GM12875 (cell line): Measurements from ENCODE around the gene PROCR.

Experiments
- H3K4me3 ChIP-seq: one replicate; pipeline ENCODE4 v1.5.1; 2011; ENCODE audit warnings: low read depth, low read length, control low read depth
- CTCF ChIP-seq: IDR thresholded peaks from 2 replicates; pipeline ENCODE4 v1.5.1; 2011; ENCODE audit warnings: low read depth, mild to moderate bottlenecking, control low read depth, inconsistent platforms, low read length, moderate library complexity, borderline replicate concordance; ENCODE audit not compliant: insufficient read depth

PROCR gene

DNA sequence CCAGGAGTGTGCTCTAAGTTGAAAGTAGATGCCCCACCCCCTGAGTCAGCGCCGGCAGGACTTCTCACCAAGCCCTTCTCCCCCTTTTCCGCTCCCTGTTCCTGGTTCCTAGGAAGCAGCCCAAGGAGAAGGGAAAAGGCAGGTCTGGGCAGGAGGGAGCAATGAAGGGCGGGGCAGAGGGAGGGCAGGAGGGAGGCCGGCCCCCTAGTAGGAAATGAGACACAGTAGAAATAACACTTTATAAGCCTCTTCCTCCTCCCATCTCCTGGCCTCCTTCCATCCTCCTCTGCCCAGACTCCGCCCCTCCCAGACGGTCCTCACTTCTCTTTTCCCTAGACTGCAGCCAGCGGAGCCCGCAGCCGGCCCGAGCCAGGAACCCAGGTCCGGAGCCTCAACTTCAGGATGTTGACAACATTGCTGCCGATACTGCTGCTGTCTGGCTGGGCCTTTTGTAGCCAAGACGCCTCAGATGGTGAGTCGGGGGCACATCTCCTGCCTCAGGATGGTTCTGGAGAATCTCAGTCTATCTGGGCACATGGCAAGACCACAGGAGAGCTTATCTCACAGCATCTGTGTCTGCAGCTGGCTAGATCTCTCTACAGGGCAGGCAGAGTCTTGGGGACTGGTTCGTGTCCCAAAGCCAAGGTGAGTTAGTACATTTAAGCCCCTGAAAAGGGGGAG, at the start of gene PROCR:
Gene PROCR (plus strand): TSS at position 320 of the 681 bp plus-strand sequence. CDS start 83 bp downstream, at position 403.
- no peak for TF ChIP-seq CTCF
- no peak within 1 kb of the TSS for H3K4me3 ChIP-seq

DNA sequence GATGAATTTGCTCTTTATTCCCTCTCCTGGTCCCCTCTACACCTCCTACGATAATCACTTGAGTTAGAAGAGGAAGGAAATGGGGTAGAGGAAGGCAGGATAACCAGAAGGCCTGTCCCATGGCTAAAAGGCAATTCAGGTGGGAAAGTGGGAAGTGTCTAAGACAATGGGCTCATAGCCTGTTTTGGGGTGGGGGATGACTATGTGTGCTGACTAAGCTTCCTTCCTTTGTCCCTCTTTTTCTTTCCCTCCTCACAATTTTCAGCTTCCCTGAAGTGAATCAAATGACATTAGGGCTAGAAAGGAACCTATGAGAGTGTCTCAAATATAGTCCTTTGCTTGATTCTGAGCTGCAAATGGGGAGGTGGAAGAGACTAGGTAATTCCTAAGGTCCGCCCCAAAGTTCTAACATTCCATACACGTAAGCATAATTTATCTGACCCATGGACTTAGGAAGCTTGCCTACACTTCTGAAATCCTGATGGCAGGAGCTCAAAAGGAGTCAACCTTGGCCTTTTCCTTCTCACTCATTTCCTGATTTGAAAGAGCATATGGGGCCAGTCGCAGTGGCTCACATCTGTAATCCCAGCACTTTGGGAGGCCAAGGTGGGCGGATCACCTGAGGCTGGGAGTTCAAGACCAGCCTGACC, 49.0 kb upstream of the PROCR start:
- no peak for TF ChIP-seq CTCF
- no peak overlapping the region for H3K4me3 ChIP-seq

GRCh38 chr20:35125753-35126152, 46.1 kb upstream of the PROCR start:
- H3K4me3 ChIP-seq = no peak overlapping the region
- no peak for TF ChIP-seq CTCF

GRCh38 chr20:35129647-35130069, 42.2 kb upstream of the PROCR start:
- TF ChIP-seq CTCF = no peak
- no peak overlapping the region for H3K4me3 ChIP-seq

DNA sequence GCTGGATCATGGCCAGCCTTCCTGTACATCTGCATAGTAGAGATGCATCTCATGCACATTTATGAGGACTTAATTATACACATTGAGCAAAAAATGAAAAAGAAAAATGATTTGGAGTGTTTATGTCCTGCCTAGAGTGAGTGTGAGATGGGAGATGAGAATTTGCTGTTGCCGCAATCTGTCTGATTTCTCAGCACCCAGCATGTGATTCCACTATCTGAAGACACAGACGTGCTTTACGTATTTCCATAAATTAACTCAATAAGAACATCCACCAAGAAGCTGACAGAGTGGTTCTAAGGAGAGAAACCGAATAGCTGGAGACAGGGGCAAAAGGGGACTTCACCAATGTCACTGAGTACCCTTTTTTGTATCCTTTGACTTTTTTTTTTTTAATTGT, 39.9 kb upstream of the PROCR start:
- TF ChIP-seq CTCF = no peak
- no peak overlapping the region for H3K4me3 ChIP-seq

DNA sequence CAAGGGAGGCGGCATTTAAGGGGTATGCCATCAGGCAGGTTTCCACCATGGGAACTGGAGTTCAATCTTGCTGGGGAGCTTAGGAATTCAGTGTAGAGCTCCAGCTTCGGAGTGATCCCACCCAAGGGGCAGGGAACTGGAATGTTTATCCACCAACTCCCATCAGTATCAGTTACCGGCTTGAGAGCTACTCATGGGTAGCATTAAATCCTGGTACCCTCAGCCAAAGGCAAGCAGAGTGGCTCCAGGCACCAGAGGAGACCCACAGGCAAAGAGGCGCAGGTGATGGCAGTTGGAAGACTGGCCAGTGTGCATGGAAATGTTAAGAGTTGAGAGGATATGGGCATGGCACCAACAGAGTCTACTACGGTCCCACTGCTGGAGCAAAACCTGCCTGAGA, 38.8 kb upstream of the PROCR start:
- no peak overlapping the region for H3K4me3 ChIP-seq

More for the DNA sequence above, 38.8 kb upstream of the PROCR start:
- TF ChIP-seq CTCF = no peak
